NCI-H1930 (cell line): ENCODE results near the gene ZNF221.

Experiments used
- DNase-seq, 2 experiments: peaks; one replicate each; lab custom pipeline; 2025; lab: John Stamatoyannopoulos, UW

ZNF221 gene

GRCh38 chr19:43957891-43958290 is 6.9 kb downstream of the ZNF221 start:
- no peak for DNase-seq

DNA sequence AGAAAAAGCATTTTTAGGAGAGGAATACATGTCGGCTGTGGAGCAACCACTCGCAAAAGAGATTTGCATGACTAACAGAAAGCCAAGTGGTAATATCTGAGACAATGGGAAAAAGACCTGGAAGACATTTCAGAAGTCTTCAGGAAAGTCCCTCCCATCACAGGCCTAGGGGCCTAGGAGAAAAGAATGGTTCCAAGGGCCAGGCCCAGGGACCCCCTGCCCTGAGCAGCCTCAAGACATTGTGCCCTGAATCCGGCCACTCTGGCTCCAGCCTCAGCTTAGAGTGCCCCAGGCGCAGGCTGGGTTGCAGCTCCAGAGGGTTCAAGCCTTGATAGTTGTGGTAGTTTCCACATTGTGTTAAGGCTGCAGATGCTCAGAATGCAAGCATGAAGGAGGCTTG is 9.4 kb downstream of the ZNF221 start:
- DNase-seq, result no peak

DNA sequence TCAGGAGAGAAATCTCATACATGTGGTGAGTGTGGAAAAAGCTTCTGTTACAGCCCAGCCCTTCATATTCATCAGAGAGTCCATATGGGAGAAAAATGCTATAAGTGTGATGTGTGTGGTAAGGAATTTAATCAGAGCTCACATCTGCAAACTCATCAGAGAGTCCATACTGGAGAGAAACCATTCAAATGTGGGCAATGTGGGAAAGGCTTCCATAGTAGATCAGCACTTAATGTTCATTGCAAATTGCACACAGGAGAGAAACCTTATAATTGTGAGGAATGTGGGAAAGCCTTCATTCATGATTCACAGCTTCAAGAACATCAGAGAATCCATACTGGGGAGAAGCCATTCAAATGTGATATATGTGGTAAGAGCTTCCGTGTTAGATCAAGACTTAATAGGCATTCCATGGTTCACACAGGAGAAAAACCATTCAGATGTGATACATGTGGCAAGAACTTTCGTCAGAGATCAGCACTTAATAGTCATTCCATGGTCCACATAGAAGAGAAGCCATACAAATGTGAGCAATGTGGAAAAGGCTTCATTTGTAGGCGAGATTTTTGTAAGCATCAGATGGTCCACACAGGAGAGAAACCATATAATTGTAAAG is 15.2 kb downstream of the ZNF221 start:
- no peak for DNase-seq

DNA sequence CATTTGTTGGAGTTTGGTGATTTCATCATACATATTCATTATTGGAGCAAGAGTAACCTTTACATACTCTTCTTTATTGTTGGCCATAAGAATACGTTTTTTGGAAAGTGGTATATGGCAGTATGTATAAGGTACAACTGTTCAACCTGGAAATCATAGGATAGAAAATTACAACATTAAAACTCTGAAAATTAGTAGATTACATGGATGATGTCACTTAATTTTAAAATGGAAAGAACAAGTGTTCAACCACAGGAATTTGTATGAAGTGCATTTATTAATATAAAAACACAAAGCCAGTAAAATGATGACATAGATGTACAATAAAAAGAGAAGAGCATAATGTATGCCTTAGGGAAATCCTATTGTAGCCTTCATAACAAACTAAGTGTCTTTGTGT is 25.7 kb downstream of the ZNF221 start:
- DNase-seq, result no peak

- no peak for DNase-seq
These were observed 32.5 kb downstream of the ZNF221 start for GRCh38 chr19:43983544-43983911.

- DNase-seq, result peak; percentile 97 to 98
These were observed 33.1 kb downstream of the ZNF221 start, which contains the start of gene ZNF155 for GRCh38 chr19:43983912-43984686. Gene ZNF155, plus strand, starts transcription at chr19:43984188. Its CDS starts 4,356 bp downstream, at chr19:43988544.

- no peak for DNase-seq
These were observed 33.6 kb downstream of the ZNF221 start for GRCh38 chr19:43984687-43985000.

GRCh38 chr19:43997631-43998290 is 46.7 kb downstream of the ZNF221 start:
- no peak for DNase-seq

- no peak for DNase-seq
These were observed 51.2 kb downstream of the ZNF221 start for GRCh38 chr19:44002212-44002565.

GRCh38 chr19:44002566-44003460 is 51.8 kb downstream of the ZNF221 start, which contains the start of gene ZNF230:
Gene ZNF230, plus strand, starts transcription at chr19:44002957. Its CDS starts 4,122 bp downstream, at chr19:44007079.
- peak; percentile 92 to 95 for DNase-seq

DNA sequence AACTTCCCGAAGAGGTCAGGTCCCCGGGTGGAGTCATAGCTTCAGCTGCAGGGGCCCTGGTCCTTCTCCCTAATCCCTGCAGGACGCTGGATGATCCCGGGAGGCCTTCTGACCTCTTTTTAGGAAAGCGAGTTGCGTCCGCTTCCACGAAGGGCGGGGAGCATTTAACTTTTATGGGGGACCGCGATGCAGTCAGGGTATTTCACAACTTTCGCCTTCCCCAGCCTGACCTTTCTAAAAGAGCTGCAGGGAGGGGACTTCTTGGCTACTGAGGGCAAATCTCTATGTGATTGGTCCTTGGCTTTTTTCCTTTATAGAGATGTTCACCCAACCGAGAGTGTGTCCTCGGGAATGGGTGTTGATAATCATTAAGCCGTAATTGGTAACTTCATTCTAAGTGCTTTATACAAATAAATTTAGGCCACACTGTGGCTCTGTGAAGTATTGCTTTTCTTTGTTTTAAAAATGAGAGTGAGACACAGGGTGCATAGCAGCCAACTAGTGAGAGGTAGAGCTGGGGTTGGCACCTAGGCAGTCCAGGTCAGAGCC is 52.5 kb downstream of the ZNF221 start:
- DNase-seq, result no peak

DNA sequence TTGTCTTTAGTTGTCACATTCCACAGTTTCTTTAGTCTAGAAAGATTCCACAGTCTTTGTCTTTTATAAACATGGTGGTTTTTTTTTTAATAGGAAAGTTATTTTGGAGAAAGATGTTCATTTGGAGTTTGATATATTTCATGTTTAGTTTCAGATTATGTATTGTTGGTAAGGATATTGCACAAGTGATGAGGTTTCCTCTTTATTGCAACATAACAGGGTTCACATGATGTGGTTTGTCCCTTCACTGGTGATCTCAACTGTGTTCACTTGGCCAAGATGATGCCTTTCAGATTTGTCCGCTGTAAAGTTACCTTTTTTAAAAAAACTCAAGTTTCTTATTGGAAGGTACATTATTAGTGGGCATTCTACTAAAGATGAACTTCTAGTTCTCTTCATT is 54.9 kb downstream of the ZNF221 start:
- no peak for DNase-seq

DNA sequence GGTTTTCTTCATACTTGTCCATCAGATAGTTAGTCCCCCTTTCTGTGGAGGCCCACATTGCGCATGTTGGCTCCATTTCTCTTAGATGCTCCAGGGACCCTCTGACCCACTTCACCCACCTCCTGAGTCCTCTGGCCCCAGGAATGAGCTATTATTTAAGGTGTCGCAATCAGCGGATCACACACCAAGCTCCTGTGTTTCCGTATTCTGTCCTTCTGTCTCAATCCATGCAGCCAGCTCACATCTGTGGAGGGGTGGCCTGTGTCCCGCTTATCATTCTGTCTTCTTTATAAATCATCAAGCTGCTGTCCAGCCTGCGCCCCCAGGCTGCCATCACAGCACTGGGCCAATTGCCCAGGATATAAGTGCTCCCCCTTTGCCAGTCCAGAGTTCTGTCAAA is 56.4 kb downstream of the ZNF221 start:
- DNase-seq, result no peak

GRCh38 chr19:44010468-44010867 is 59.4 kb downstream of the ZNF221 start:
- DNase-seq, result no peak
